Measurements from ENCODE around the gene LIMA1.
"Not testable (repeated sequence)": the region's sequence is repeated elsewhere in the genome, so short reads cannot be mapped to it uniquely, and the experiment has no call there.

The LIMA1 gene

GRCh38 chr12:50285253-50285652 is 1.9 kb upstream of the LIMA1 start:
- DNase-seq (ENCODE audit: low spot score), result no peak

- DNase-seq (ENCODE audit: low spot score), result no peak
Observed at GRCh38 chr12:50282721-50283228, 545 bp downstream of the LIMA1 start.

- DNase-seq (ENCODE audit: low spot score), result no peak
Observed at GRCh38 chr12:50279501-50279900, 3.8 kb downstream of the LIMA1 start.

GRCh38 chr12:50276912-50277671 is 6.2 kb downstream of the LIMA1 start:
- DNase-seq (ENCODE audit: low spot score), result no peak

GRCh38 chr12:50276068-50276467 is 7.3 kb downstream of the LIMA1 start:
- DNase-seq (ENCODE audit: low spot score), result no peak

GRCh38 chr12:50275556-50275955 is 7.8 kb downstream of the LIMA1 start:
- no peak for DNase-seq (ENCODE audit: low spot score)

GRCh38 chr12:50275127-50275526 is 8.2 kb downstream of the LIMA1 start:
- not testable (repeated sequence) for DNase-seq (ENCODE audit: low spot score)

GRCh38 chr12:50271724-50272247 is 11.5 kb downstream of the LIMA1 start:
- DNase-seq (ENCODE audit: low spot score), result no peak

GRCh38 chr12:50268482-50268881 is 14.8 kb downstream of the LIMA1 start:
- DNase-seq (ENCODE audit: low spot score), result no peak

GRCh38 chr12:50265770-50266524 is 17.4 kb downstream of the LIMA1 start:
- no peak for DNase-seq (ENCODE audit: low spot score)

GRCh38 chr12:50263832-50264231 is 19.5 kb downstream of the LIMA1 start:
- no peak for DNase-seq (ENCODE audit: low spot score)

- no peak for DNase-seq (ENCODE audit: low spot score)
Observed at GRCh38 chr12:50261654-50262053, 21.7 kb downstream of the LIMA1 start.

- no peak for DNase-seq (ENCODE audit: low spot score)
Observed at GRCh38 chr12:50258167-50258551, 25.2 kb downstream of the LIMA1 start.

GRCh38 chr12:50257236-50258166 is 25.8 kb downstream of the LIMA1 start:
- DNase-seq (ENCODE audit: low spot score), result no peak

GRCh38 chr12:50256761-50257160 is 26.6 kb downstream of the LIMA1 start:
- DNase-seq (ENCODE audit: low spot score), result no peak

GRCh38 chr12:50252977-50253602 is 30.2 kb downstream of the LIMA1 start:
- no peak for DNase-seq (ENCODE audit: low spot score)

GRCh38 chr12:50251619-50252252 is 31.6 kb downstream of the LIMA1 start:
- DNase-seq (ENCODE audit: low spot score), result no peak

GRCh38 chr12:50249464-50250182 is 33.7 kb downstream of the LIMA1 start:
- DNase-seq (ENCODE audit: low spot score), result peak; percentile 60

- DNase-seq (ENCODE audit: low spot score), result no peak
Observed at GRCh38 chr12:50248883-50249282, 34.4 kb downstream of the LIMA1 start.

- DNase-seq (ENCODE audit: low spot score), result no peak
Observed at GRCh38 chr12:50248411-50248810, 34.9 kb downstream of the LIMA1 start.

All from iPS-NIHi11 (cell line).